Activated gamma-delta T cell treated with anti-CD3 and anti-CD28 coated beads, Interleukin-2, amount 50 U/mL, for 16 hours (primary cell): Measurements from ENCODE around the gene COMMD10.

Experiments
- DNase-seq: peaks from one replicate; pipeline ENCODE4 v3.0.0-alpha.2; 2020; ENCODE audit warnings: low read depth

Gene COMMD10

GRCh38 chr5:116216246-116216645, 131.4 kb downstream of the COMMD10 start:
- no peak for DNase-seq

DNA sequence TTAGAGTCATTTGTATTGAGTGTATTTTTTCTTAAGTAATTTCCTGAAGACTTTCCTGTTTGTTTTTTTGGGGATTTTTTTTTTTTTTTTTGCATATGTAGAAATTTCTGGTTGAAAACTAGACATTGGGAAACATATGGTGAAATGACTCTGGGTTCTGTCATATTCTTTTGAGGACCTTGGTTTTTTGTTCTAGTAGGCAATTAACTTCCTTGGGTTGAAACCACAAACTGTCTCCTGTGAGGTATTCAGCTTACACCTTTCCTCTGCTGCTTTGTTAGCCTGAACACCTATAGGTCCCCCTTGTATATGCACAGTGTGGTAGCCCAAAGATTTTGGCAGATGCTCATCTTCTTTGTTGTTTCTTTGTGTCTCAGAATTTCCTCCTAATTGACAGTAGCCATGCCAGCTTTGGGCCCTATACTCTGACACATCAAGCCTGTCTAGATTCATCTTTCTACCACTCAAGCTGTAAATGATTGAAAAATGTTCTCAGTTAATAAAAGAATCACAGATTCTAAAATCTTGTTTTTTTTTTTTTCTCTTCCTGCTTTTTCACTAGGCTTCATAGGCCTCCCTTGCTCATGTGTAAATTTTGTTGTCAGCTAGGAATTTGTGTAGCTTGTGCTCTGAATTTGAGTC, 140.6 kb downstream of the COMMD10 start:
- DNase-seq, result no peak

DNA sequence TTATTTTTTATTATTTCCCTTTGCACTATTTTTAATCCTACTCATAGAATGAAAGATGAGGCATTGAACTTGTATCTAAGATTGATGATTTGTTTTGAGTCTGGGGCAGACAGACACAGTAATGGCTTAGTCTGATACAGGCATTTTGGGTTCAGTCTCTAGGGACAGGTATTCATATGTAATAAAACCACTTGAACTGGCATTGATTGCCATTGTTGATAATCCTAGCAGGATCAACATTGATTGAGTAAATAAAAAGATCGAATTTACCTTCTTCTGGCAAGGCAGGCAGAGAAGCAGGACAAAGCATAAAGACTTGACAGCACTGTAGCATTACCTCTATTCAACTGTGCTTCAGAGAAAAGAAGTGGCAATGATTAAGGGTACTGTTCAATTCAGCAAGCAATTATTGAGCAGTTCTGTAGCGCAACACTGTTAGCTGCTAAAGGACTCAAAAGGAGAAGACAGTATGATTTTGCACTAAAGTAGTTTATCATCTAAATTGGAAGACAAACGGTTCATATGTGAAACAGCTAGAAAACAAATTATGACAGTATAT, 144.4 kb downstream of the COMMD10 start:
- no peak for DNase-seq

DNA sequence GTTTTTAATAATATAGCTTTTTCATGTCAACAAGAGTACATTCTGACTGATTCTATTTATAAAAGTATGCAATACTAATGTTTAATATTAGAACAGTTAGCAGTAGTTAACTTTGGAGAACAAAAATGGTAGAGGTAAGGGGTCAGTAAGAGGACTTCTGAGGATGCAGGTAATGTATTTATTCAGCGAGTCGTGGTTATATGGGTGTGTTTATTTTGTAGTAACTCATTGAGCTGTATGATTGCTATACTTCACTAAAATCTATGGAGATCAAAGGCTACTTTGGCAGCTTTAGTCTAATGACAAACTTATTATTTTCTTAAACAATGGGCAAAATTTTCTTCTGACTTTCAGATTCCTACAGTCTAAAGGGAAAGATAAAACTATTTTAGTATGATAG, 146.5 kb downstream of the COMMD10 start:
- DNase-seq, result no peak

- DNase-seq, result no peak
These were observed 149.9 kb downstream of the COMMD10 start for GRCh38 chr5:116234681-116235080.

DNA sequence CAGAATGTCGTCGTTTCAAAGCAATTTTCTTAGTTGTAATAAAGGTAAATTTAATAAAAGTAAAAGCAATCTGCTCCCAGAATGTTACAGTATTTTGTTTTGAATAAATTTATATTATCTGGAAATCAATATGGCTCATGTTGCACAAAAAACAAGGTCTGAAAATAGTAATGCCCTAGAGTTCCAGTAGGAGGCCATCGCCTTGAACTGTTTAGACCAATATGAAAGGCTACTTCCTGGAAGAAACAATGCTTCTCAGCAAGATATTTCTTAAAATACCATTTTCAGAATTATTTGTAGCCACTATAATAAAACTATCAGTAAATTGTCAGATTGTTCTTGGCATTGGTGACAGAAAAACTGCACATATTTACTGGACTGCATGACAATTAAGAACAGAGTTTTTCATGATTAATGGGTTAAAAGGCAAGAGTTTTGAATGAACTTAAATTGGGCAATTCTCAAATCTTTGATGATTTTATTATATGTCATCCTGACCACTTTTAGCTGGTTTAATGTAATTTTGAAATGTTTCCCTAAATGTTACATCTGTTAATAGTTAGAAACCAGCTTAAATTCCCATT, 153.2 kb downstream of the COMMD10 start:
- DNase-seq, result no peak

- no peak for DNase-seq
These were observed 157.5 kb downstream of the COMMD10 start for GRCh38 chr5:116242343-116242742.

- no peak for DNase-seq
These were observed 163.6 kb downstream of the COMMD10 start for GRCh38 chr5:116248432-116248831.

GRCh38 chr5:116249648-116250047, 164.8 kb downstream of the COMMD10 start:
- DNase-seq, result no peak

DNA sequence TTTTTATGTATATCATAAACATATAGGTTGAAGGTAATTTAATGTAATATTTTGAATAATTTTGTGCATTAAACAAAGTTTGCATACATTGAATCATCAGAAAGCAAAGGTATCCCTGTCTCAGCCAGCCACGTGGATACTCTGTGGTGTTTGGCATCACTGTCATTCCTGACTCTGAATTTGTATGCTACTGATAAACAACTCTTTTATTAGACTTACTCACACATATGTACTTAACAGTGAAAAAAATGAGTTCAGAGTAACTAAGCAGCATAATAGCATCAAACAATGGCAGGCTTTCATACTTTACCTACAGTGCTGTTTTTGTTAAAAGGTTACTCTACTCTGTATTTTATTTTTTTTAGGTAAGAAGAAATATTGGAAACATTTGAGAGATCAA, 171.9 kb downstream of the COMMD10 start:
- no peak for DNase-seq

DNA sequence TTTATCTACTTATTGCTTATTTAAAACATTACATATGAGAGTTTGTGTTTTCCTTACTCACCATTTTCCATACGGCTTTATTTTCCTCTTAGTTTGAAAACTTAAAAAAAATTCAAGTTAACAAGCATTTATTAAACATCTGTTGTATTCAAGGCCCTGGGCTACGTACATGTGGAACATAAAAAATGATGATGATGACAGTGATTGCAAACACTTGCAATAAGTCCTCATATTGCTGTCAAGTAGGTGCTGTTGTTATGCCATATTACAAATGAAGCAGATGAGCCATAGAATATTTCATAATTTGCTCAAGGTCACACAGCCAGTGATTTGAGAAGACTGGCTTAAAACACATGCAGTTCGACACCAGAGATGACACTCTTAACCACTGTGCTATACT, 180.6 kb downstream of the COMMD10 start:
- no peak for DNase-seq

- DNase-seq, result no peak
These were observed 186.7 kb downstream of the COMMD10 start for GRCh38 chr5:116271446-116272025.

DNA sequence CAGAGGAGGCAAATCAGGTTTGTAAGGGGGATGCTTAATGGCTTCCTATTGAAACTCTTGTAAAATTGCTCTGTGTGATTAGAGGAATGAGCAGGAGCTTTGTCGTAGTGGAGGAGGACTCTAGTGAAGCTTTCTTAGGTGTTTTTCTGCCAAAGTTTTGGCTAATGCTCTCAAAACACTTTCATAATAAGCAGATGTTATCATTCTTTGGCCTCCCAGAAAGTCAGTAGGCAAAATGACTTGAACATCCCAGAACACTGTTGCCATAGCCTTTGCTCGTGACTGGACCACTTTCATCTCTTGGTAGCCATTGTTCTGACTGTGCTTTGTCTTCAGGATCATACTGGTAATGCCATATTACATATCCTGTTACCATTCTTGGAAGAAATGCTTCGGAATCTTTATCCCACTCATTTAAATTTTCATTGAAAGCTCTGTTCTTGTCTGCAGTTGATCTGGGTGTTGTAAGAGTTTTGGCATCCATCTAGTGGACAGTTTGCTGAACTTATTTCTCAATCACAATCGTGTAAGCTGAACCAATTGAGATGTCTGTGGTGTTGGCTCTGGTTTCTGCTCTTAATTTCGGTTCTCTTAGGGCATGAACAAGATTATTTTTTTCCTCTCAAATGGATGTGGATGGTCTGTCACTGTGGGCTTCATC, 187.6 kb downstream of the COMMD10 start:
- no peak for DNase-seq

GRCh38 chr5:116273448-116274242, 188.8 kb downstream of the COMMD10 start:
- DNase-seq, result no peak

- no peak for DNase-seq
These were observed 189.4 kb downstream of the COMMD10 start for GRCh38 chr5:116274251-116274650.

GRCh38 chr5:116275282-116275681, 190.5 kb downstream of the COMMD10 start:
- no peak for DNase-seq

DNA sequence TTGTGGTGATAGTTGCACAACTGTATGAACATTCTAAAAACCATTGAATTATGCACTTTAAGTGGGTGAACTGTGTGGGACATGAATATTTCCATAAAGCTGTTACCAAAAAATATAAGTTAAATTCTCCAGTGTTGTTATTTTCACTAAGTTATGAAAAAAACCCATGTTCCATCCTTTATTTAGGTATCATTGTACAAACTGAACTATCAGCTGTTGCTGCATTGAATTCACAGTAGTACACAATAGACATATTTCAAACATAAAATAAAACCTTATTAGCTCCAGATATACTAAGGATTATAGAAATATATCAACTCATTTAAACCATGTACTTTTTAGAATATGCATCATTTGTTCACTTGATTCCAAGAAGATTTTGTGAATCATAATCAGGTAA, 192.1 kb downstream of the COMMD10 start:
- no peak for DNase-seq

- no peak for DNase-seq
These were observed 195.5 kb downstream of the COMMD10 start for GRCh38 chr5:116280149-116280803.

GRCh38 chr5:116281309-116281708, 196.5 kb downstream of the COMMD10 start:
- DNase-seq, result no peak

GRCh38 chr5:116288524-116288923, 203.7 kb downstream of the COMMD10 start:
- no peak for DNase-seq

DNA sequence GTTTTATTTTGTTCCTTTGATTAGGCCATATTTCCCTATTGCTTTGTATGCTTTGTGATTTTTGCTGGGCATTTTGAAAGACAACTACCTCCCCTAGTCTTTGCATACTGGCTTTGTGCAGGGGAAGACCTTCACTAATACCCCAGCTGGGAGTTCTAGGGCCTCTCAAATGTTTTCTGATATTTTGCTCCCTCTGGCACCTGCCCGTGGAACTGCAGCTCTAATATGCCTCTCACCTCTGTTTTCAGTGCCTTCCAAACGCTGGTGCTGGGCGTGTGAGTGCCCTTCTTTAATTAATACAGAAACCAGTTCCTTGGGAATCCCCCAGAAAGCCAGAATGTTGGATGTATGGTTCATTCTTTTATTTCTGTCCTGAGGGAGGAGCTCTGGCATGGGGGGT, 204.5 kb downstream of the COMMD10 start:
- no peak for DNase-seq

GRCh38 chr5:116291271-116291670, 206.4 kb downstream of the COMMD10 start:
- DNase-seq, result no peak
